Measurements from ENCODE around the gene STX11. TPM values are rescaled to one million over a fixed set of nuclear protein-coding genes. Genes with fewer than 3 reads are reported as not detected.
"Not testable (repeated sequence)": the region's sequence is repeated elsewhere in the genome, so short reads cannot be mapped to it uniquely, and the experiment has no call there.

Gene STX11
- total RNA-seq, 3 donors from 2014 or later: 0.84 to 2.7 (median 2.5) TPM

DNA sequence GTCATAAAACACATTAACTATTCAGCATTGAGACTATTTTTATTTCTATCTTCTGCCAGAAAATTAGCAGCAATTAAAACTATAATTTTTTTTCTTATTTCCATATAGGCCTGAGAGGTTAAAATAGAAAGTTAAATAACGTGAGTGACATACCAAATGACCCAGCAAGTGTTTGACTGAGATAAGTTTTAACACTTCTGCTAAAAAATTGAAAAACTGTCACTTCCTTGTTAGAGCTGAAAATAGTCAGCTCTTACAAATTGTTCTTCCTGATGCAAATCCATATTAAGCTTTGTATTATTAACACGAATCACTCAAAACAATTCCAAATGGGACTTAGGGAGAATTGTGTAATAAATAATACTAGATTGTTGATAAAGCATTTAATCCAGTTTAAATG lies 26.5 kb upstream of the STX11 start:
- no peak overlapping the region for H3K4me3 ChIP-seq
- no peaks in the 10 kb centered on the region for H3K9me3 ChIP-seq
- ATAC-seq (no peak), DNase-seq (no peak)
- no peaks in the 10 kb centered on the region for H3K4me1 ChIP-seq (ENCODE audit: low read depth)
- H3K36me3 ChIP-seq (ENCODE audit: low read depth): no peaks in the 10 kb centered on the region
- TF ChIP-seq, protein P1, sequence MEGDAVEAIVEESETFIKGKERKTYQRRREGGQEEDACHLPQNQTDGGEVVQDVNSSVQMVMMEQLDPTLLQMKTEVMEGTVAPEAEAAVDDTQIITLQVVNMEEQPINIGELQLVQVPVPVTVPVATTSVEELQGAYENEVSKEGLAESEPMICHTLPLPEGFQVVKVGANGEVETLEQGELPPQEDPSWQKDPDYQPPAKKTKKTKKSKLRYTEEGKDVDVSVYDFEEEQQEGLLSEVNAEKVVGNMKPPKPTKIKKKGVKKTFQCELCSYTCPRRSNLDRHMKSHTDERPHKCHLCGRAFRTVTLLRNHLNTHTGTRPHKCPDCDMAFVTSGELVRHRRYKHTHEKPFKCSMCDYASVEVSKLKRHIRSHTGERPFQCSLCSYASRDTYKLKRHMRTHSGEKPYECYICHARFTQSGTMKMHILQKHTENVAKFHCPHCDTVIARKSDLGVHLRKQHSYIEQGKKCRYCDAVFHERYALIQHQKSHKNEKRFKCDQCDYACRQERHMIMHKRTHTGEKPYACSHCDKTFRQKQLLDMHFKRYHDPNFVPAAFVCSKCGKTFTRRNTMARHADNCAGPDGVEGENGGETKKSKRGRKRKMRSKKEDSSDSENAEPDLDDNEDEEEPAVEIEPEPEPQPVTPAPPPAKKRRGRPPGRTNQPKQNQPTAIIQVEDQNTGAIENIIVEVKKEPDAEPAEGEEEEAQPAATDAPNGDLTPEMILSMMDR (IDR thresholded peaks at IDR 0.05): no peak
- intact Hi-C loops (cut with DNase I, micrococcal nuclease): no loop called here

DNA sequence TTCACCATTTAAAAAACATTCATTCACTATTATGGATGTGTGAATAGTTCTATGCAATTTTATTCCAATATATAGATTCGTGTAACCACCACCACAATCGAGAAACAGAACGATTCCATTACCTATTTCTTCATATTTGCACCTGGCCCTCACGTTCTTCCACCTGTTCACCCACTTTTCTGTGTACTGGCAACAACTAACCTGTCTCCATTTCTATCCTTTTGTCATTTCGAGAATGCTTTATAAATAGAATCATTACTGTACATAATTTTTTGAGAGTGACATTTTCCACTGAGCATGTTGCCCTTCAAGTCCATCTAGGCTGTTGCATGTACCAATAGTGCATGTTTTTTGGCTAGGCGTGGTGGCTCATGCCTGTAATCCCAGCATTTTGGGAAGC lies 23.2 kb upstream of the STX11 start:
- TF ChIP-seq, protein P1 (IDR thresholded peaks at IDR 0.05): no peak
- H3K9me3 ChIP-seq: no peaks in the 10 kb centered on the region
- ATAC-seq: no peak

DNA sequence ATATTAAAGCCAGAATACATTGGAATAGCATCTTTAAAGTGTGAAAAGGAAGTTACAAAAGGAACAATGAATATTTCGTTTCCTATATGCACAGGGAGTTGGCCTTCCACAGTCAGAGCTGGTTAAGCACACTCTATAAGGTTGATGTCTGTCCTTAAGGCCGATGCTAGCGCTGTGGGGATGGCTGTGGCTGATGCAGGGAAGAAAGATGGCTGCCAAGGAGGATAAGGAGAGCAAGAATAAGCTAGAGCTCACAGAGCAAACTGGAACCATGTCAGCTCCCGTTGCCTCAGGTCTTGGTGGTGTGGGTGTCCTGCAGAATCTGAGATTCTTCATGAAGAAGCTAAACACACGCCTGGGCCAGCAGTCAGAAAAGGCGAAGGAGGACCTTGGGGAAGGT lies 20.8 kb upstream of the STX11 start:
- no peaks in the 10 kb centered on the region for H3K36me3 ChIP-seq (ENCODE audit: low read depth)
- no peaks in the 10 kb centered on the region for H3K4me1 ChIP-seq (ENCODE audit: low read depth)
- ATAC-seq: no peak
- intact Hi-C loops (cut with DNase I, micrococcal nuclease): no loop called here
- no peak overlapping the region for H3K4me3 ChIP-seq
- TF ChIP-seq, protein P1 (IDR thresholded peaks at IDR 0.05): no peak
- no peak for DNase-seq
- H3K9me3 ChIP-seq: no peaks in the 10 kb centered on the region

More for the DNA sequence above, 23.2 kb upstream of the STX11 start:
- no peak overlapping the region for H3K4me3 ChIP-seq
- H3K36me3 ChIP-seq (ENCODE audit: low read depth): no peaks in the 10 kb centered on the region
- DNase-seq: no peak
- H3K4me1 ChIP-seq (ENCODE audit: low read depth): no peaks in the 10 kb centered on the region
- intact Hi-C loops (cut with DNase I, micrococcal nuclease): no loop called here

DNA sequence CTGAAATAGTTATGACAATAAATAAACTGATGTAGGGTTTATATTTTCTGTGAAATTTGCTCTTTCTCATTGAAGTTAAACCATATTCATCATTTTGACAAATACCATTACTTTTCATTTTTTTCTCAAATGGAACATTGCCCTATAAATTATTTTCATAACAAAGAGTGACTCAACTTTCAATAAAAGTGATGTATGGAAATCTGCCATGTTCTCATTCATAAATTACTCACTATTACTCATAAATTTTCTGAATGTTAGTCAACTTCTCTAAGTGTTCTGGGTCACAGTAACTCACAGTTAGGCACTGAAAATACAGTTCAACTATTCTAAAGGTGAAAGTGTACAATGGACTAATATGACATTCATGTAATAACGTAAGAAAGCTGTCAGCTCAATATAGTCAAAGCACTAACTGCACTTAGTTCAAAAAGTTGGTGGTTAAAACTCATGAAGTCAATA lies 19.0 kb upstream of the STX11 start:
- no peak for ATAC-seq

DNA sequence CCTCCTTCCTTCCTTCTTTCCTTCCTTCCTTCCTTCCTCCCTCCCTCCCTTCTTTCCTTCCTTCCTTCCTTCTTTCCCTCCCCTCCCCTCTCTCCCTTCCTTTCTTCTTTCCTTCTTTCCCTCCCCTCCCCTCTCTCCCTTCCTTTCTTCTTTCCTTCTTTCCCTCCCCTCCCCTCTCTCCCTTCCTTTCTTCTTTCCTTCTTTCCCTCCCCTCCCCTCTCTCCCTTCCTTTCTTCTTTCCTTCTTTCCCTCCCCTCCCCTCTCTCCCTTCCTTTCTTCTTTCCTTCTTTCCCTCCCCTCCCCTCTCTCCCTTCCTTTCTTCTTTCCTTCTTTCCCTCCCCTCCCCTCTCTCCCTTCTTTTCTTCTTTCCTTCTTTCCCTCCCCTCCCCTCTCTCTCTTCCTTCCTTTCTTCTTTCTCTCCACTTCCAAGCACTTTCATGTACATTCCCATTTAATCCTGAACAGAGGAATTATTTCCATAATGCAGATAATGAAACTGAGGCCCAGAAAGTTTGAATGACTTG lies 18.1 kb upstream of the STX11 start:
- DNase-seq; H3K36me3 ChIP-seq (ENCODE audit: low read depth); ATAC-seq; H3K4me1 ChIP-seq (ENCODE audit: low read depth); H3K4me3 ChIP-seq; intact Hi-C loops (cut with DNase I, micrococcal nuclease); H3K9me3 ChIP-seq: not testable (repeated sequence)

More for the DNA sequence above, 19.0 kb upstream of the STX11 start:
- H3K9me3 ChIP-seq: no peaks in the 10 kb centered on the region
- H3K4me1 ChIP-seq (ENCODE audit: low read depth): no peaks in the 10 kb centered on the region
- no peak overlapping the region for H3K4me3 ChIP-seq
- intact Hi-C loops (cut with DNase I, micrococcal nuclease): no loop called here
- H3K36me3 ChIP-seq (ENCODE audit: low read depth): no peaks in the 10 kb centered on the region
- TF ChIP-seq, protein P1 (IDR thresholded peaks at IDR 0.05): no peak
- DNase-seq: no peak

DNA sequence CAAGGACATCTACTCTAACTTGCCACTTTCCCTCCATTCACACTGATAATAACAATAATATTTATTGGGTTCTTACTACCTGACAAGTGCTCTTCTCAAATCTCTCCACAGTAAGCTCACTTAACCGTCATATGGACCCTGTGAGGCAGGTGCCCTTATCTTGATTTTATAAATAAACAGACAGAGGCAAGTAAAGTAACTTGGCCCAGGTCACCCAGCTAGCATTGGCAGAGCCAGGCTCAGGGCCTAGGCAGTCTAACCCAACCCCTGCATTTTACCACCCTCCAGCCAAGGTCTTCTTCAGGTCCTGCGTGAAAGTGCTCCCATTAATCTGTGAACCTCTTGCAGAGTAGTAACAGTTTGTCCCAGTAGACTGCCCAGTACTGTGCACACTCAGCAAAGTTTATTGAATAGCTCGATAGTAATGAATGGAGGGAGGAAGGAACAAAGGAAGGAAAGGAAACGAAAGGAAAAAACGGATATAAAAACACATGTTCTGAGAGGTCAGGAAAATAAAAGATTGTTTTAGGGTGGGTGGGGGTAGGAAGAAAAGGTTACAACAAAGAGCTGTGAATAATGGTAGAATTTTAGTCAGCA lies 17.0 kb upstream of the STX11 start:
- no peak for DNase-seq
- intact Hi-C loops (cut with DNase I, micrococcal nuclease): no loop called here
- H3K9me3 ChIP-seq: no peaks in the 10 kb centered on the region
- H3K4me1 ChIP-seq (ENCODE audit: low read depth): no peaks in the 10 kb centered on the region
- ATAC-seq: no peak
- TF ChIP-seq, protein P1 (IDR thresholded peaks at IDR 0.05): no peak
- no peaks in the 10 kb centered on the region for H3K36me3 ChIP-seq (ENCODE audit: low read depth)
- no peak overlapping the region for H3K4me3 ChIP-seq

Measured in mucosa of descending colon (tissue), 3 donors.